Measurements from ENCODE around the gene SLC12A5.

- no peak for TF ChIP-seq POLR2A (IDR thresholded peaks at IDR 0.05)
- TF ChIP-seq CTCF (IDR thresholded peaks at IDR 0.05): no peak
Observed at GRCh38 chr20:46065006-46065405, 36.0 kb downstream of the SLC12A5 start.
